ENCODE measurements around the gene RIN3. TPM values are rescaled to one million over a fixed set of nuclear protein-coding genes. Genes with fewer than 3 reads are reported as not detected.

RIN3 gene
- total RNA-seq, 1 experiment from 2014 or later, result 1.5 TPM

DNA sequence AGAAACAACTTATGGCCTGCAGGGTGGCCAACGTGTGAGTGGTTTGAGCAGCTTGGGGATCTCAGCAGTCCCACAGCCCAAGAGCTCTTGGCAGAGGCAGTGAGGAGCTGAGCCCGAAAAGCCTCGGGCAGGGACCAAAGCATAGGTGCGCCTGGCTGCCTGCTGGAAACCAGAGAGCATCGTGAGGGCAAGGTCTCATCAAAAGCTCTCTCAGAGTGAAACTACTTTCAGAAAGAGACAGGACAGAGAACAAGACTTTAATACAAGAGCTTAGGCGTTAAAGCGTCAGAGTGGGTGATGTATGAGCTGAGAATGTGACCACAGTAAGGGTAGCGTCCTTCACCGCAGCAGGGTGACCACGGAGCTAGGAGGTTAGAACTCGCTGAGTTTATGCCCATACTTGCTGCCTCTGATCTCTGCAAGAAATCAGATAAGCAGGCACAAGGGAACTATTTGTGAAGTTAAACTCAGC lies 204.0 kb downstream of the RIN3 start:
- H2BK20ac ChIP-seq (ENCODE audit: low read depth, low read length, poor library complexity, severe bottlenecking), result no peak overlapping the region
- no peak overlapping the region for H3K14ac ChIP-seq (ENCODE audit: insufficient read depth, low read length)
- WGBS (ENCODE audit: extremely low coverage, insufficient read length, low lambda C conversion rate), result no CpG with 5 or more reads among the region's 11 CpGs
- peaks cover 0 to under 1% of the 10 kb centered on the region in 2 experiments; a peak in 1 of 5 replicates for H3K9me3 Mint-ChIP-seq
- H4K8ac ChIP-seq (replicated peaks; ENCODE audit: insufficient read length, low read depth, low read length), result no peak overlapping the region
- H3K4ac ChIP-seq (ENCODE audit: low read depth, low read length), result no peak overlapping the region
- H2AFZ ChIP-seq (ENCODE audit: low read length), result no peak overlapping the region
- no peaks in the 10 kb centered on the region for H3K9me3 ChIP-seq (ENCODE audit: control insufficient read depth, low read depth, low read length)
- H2AK5ac ChIP-seq (ENCODE audit: insufficient read length, low read length), result no peak overlapping the region
- no peaks in the 10 kb centered on the region for H3K23me2 ChIP-seq (ENCODE audit: insufficient read length, low read depth, low read length, poor library complexity, severe bottlenecking)
- no peak overlapping the region for H4K91ac ChIP-seq (ENCODE audit: insufficient read length, low read depth, low read length)
- H2BK5ac ChIP-seq (ENCODE audit: insufficient read length, low read length), result no peak overlapping the region
- no peak overlapping the region for H2BK12ac ChIP-seq (ENCODE audit: insufficient read length, low read depth, low read length)
- H3K4me1 Mint-ChIP-seq, result no peaks in the 10 kb centered on the region
- H3T11ph ChIP-seq (ENCODE audit: low read length), result no peak overlapping the region
- H4K20me1 ChIP-seq (ENCODE audit: control insufficient read depth, insufficient read depth, insufficient read length), result no peaks in the 10 kb centered on the region
- H2BK120ac ChIP-seq (ENCODE audit: low read depth, low read length, poor library complexity, severe bottlenecking), result no peak overlapping the region
- H3K27ac Mint-ChIP-seq, result peak overlapping the region in 2 of 3 experiments; percentile 23 to 34; a peak in 3 of 7 replicates
- no peak overlapping the region for H3K4me3 Mint-ChIP-seq
- H3K79me2 ChIP-seq (ENCODE audit: insufficient read depth, low read length), result no peaks in the 10 kb centered on the region
- no peaks in the 10 kb centered on the region for H3K27me3 ChIP-seq (ENCODE audit: insufficient read depth, low read length)
- H3K79me1 ChIP-seq (ENCODE audit: insufficient read depth, low read depth, low read length, poor library complexity, severe bottlenecking), result no peaks in the 10 kb centered on the region
- H3K4me2 ChIP-seq (ENCODE audit: insufficient read depth, insufficient read length, low read length), result no peak overlapping the region
- no peak overlapping the region for H2BK15ac ChIP-seq (ENCODE audit: low read depth, low read length)
- no peak overlapping the region for H3K23ac ChIP-seq (ENCODE audit: insufficient read length, low read depth, low read length)
- H3K27ac ChIP-seq (ENCODE audit: insufficient read length, low read depth, low read length), result no peak overlapping the region
- DNase-seq, result no peak
- TF ChIP-seq, protein P1, sequence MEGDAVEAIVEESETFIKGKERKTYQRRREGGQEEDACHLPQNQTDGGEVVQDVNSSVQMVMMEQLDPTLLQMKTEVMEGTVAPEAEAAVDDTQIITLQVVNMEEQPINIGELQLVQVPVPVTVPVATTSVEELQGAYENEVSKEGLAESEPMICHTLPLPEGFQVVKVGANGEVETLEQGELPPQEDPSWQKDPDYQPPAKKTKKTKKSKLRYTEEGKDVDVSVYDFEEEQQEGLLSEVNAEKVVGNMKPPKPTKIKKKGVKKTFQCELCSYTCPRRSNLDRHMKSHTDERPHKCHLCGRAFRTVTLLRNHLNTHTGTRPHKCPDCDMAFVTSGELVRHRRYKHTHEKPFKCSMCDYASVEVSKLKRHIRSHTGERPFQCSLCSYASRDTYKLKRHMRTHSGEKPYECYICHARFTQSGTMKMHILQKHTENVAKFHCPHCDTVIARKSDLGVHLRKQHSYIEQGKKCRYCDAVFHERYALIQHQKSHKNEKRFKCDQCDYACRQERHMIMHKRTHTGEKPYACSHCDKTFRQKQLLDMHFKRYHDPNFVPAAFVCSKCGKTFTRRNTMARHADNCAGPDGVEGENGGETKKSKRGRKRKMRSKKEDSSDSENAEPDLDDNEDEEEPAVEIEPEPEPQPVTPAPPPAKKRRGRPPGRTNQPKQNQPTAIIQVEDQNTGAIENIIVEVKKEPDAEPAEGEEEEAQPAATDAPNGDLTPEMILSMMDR (conservative IDR thresholded peaks at IDR 0.05), result no peak
- H3K9ac ChIP-seq (ENCODE audit: extremely low read depth, insufficient read length, low read length), result no peak overlapping the region
- no peak overlapping the region for H3K18ac ChIP-seq (ENCODE audit: insufficient read length, low read depth, low read length)
- no peak overlapping the region for H3K56ac ChIP-seq (ENCODE audit: insufficient read length, low read depth, low read length)
- H3K27me3 Mint-ChIP-seq (ENCODE audit: low read depth), result no peaks in the 10 kb centered on the region
- no peaks in the 10 kb centered on the region for H3K4me1 ChIP-seq (ENCODE audit: insufficient read depth, low read length)
- H3K36me3 Mint-ChIP-seq (ENCODE audit: insufficient read depth in 1 of 3, low read depth in 3 of 3), result peaks cover 4 to 14% (median 4%) of the 10 kb centered on the region in 3 experiments
- no peak overlapping the region for H4K5ac ChIP-seq (ENCODE audit: insufficient read length, low read depth, low read length)
